Endothelial cell of hepatic sinusoid (primary cell): ENCODE results near the gene GXYLT2.

Experiments used
- in situ Hi-C: cut with HindIII; loops from 2 replicates; pipeline ENCODE4 v1.10.0; 2017; ENCODE audit warnings: low sequenced_read_pairs

The GXYLT2 gene

GRCh38 chr3:72930754-72931153 is 42.9 kb downstream of the GXYLT2 start:
- in situ Hi-C loops, result loop anchor here (25.0 kb wide), 1 partner anchor 132 kb away; the partner anchor contains the start of gene EBLN2

GRCh38 chr3:72932416-72932815 is 44.6 kb downstream of the GXYLT2 start:
- in situ Hi-C loops, result loop anchor here (25.0 kb wide), 1 partner anchor 130 kb away; the partner anchor contains the start of gene EBLN2

- in situ Hi-C loops, result loop anchor here (25.0 kb wide), 1 partner anchor 124 kb away; the partner anchor contains the start of gene EBLN2
Measured at GRCh38 chr3:72938471-72939265, 50.8 kb downstream of the GXYLT2 start.

GRCh38 chr3:72941245-72941644 is 53.4 kb downstream of the GXYLT2 start:
- in situ Hi-C loops, result loop anchor here (25.0 kb wide), 1 partner anchor 121 kb away; the partner anchor contains the start of gene EBLN2

- in situ Hi-C loops, result loop anchor here (25.0 kb wide), 1 partner anchor 120 kb away; the partner anchor contains the start of gene EBLN2
Measured at GRCh38 chr3:72942427-72942826, 54.6 kb downstream of the GXYLT2 start.

GRCh38 chr3:72944696-72945095 is 56.9 kb downstream of the GXYLT2 start:
- in situ Hi-C loops, result loop anchor here (25.0 kb wide), 1 partner anchor 118 kb away; the partner anchor contains the start of gene EBLN2

- in situ Hi-C loops, result loop anchor here (25.0 kb wide), 1 partner anchor 114 kb away; the partner anchor contains the start of gene EBLN2
Measured at GRCh38 chr3:72947715-72948490, 60.1 kb downstream of the GXYLT2 start.

- in situ Hi-C loops, result loop anchor here (25.0 kb wide), 1 partner anchor 113 kb away; the partner anchor contains the start of gene EBLN2
Measured at GRCh38 chr3:72949016-72949415, 61.2 kb downstream of the GXYLT2 start.

GRCh38 chr3:72950372-72950771 is 62.5 kb downstream of the GXYLT2 start:
- in situ Hi-C loops, result no loop called here

- in situ Hi-C loops, result no loop called here
Measured at GRCh38 chr3:72950801-72951200, 63.0 kb downstream of the GXYLT2 start.

- in situ Hi-C loops, result no loop called here
Measured at GRCh38 chr3:72951259-72951722, 63.4 kb downstream of the GXYLT2 start.

GRCh38 chr3:72953325-72953956 is 65.6 kb downstream of the GXYLT2 start:
- in situ Hi-C loops, result no loop called here

GRCh38 chr3:72957297-72957696 is 69.5 kb downstream of the GXYLT2 start:
- in situ Hi-C loops, result no loop called here

GRCh38 chr3:72959336-72959735 is 71.5 kb downstream of the GXYLT2 start:
- in situ Hi-C loops, result no loop called here

GRCh38 chr3:72960812-72961518 is 73.1 kb downstream of the GXYLT2 start:
- in situ Hi-C loops, result no loop called here

- in situ Hi-C loops, result no loop called here
Measured at GRCh38 chr3:72961752-72962151, 73.9 kb downstream of the GXYLT2 start.

GRCh38 chr3:72962317-72962716 is 74.5 kb downstream of the GXYLT2 start:
- in situ Hi-C loops, result no loop called here

- in situ Hi-C loops, result no loop called here
Measured at GRCh38 chr3:72964633-72965032, 76.8 kb downstream of the GXYLT2 start.

GRCh38 chr3:72968266-72968664 is 80.4 kb downstream of the GXYLT2 start:
- in situ Hi-C loops, result no loop called here

GRCh38 chr3:72969766-72970165 is 81.9 kb downstream of the GXYLT2 start:
- in situ Hi-C loops, result no loop called here
